ENCODE data around the gene POU2AF2.
"Not testable (repeated sequence)": the region's sequence is repeated elsewhere in the genome, so short reads cannot be mapped to it uniquely, and the experiment has no call there.

The POU2AF2 gene

GRCh38 chr11:111245425-111245824 is at the start of gene POU2AF2:
POU2AF2 (plus strand) TSS chr11:111245725; CDS start chr11:111245854, 129 bp downstream.
- FAIRE-seq = no peak

- no peak for FAIRE-seq
Observed at GRCh38 chr11:111200010-111200534, 45.5 kb upstream of the POU2AF2 start.

GRCh38 chr11:111204211-111204610 is 41.3 kb upstream of the POU2AF2 start:
- FAIRE-seq = no peak

GRCh38 chr11:111205632-111206385 is 39.7 kb upstream of the POU2AF2 start:
- no peak for FAIRE-seq

- FAIRE-seq = no peak
Observed at GRCh38 chr11:111206472-111206871, 39.1 kb upstream of the POU2AF2 start.

GRCh38 chr11:111207213-111207612 is 38.3 kb upstream of the POU2AF2 start:
- no peak for FAIRE-seq

- no peak for FAIRE-seq
Observed at GRCh38 chr11:111209543-111210355, 35.8 kb upstream of the POU2AF2 start.

- no peak for FAIRE-seq
Observed at GRCh38 chr11:111213256-111213655, 32.3 kb upstream of the POU2AF2 start.

GRCh38 chr11:111220721-111221120 is 24.8 kb upstream of the POU2AF2 start:
- FAIRE-seq = no peak

- FAIRE-seq = no peak
Observed at GRCh38 chr11:111221208-111221607, 24.3 kb upstream of the POU2AF2 start.

- FAIRE-seq = not testable (repeated sequence)
Observed at GRCh38 chr11:111221936-111222335, 23.6 kb upstream of the POU2AF2 start.

- not testable (repeated sequence) for FAIRE-seq
Observed at GRCh38 chr11:111222821-111223455, 22.6 kb upstream of the POU2AF2 start.

- no peak for FAIRE-seq
Observed at GRCh38 chr11:111225881-111226280, 19.6 kb upstream of the POU2AF2 start.

GRCh38 chr11:111229604-111230003 is 15.9 kb upstream of the POU2AF2 start:
- FAIRE-seq = no peak

- no peak for FAIRE-seq
Observed at GRCh38 chr11:111230122-111230465, 15.4 kb upstream of the POU2AF2 start.

- no peak for FAIRE-seq
Observed at GRCh38 chr11:111231836-111232235, 13.7 kb upstream of the POU2AF2 start.

GRCh38 chr11:111236383-111236782 is 9.1 kb upstream of the POU2AF2 start:
- no peak for FAIRE-seq

- no peak for FAIRE-seq
Observed at GRCh38 chr11:111237926-111238325, 7.6 kb upstream of the POU2AF2 start.

GRCh38 chr11:111246956-111247355 is 1.4 kb downstream of the POU2AF2 start:
- no peak for FAIRE-seq

- no peak for FAIRE-seq
Observed at GRCh38 chr11:111250936-111251335, 5.4 kb downstream of the POU2AF2 start.

GRCh38 chr11:111253131-111253530 is 7.6 kb downstream of the POU2AF2 start:
- no peak for FAIRE-seq

- FAIRE-seq = no peak
Observed at GRCh38 chr11:111253630-111254029, 8.1 kb downstream of the POU2AF2 start.

GRCh38 chr11:111258046-111258445 is 12.5 kb downstream of the POU2AF2 start:
- no peak for FAIRE-seq
